HEK293 (cell line): ENCODE data around the gene EMC7.

Experiments
- CTCF ChIP-seq: fragments of 450-650 bp; formaldehyde crosslinking; IDR thresholded peaks from 2 replicates; pipeline ENCODE4 v1.5.1; 2016; ENCODE audit warnings: missing biosample characterization, missing genetic modification characterization
- REST ChIP-seq: fragments of 450-650 bp; formaldehyde crosslinking; IDR thresholded peaks from 2 replicates; pipeline ENCODE4 v1.5.1; 2016; ENCODE audit warnings: missing biosample characterization, missing genetic modification characterization
- ZEB2 ChIP-seq: fragments of 450-650 bp; formaldehyde crosslinking; IDR thresholded peaks from 2 replicates; pipeline ENCODE4 v1.5.1; 2016; ENCODE audit warnings: missing biosample characterization, missing genetic modification characterization
- ZNF366 ChIP-seq: fragments of 450-650 bp; formaldehyde crosslinking; conservative IDR thresholded peaks from 2 replicates; pipeline ENCODE4 v1.5.1; 2016; ENCODE audit warnings: missing biosample characterization, missing genetic modification characterization
- ZNF560 ChIP-seq: fragments of 450-650 bp; formaldehyde crosslinking; IDR thresholded peaks from 2 replicates; pipeline ENCODE4 v1.5.1; 2017; ENCODE audit warnings: missing biosample characterization, missing genetic modification characterization, borderline replicate concordance
- ZNF785 ChIP-seq: fragments of 450-650 bp; formaldehyde crosslinking; IDR thresholded peaks from 2 replicates; pipeline ENCODE4 v1.5.1; 2016; ENCODE audit warnings: missing biosample characterization, missing genetic modification characterization

- TF ChIP-seq ZEB2 (no peak), REST (no peak), CTCF (no peak), ZNF560 (tag by site-specific recombination) (no peak), ZNF785 (tag by site-specific recombination) (no peak), ZNF366 (tag by site-specific recombination) (no peak)
These were observed 5.7 kb upstream of the EMC7 start for GRCh38 chr15:34107315-34107714.
